SK-N-SH treated with all-trans-retinoic acid at 6 μM for 48 hours (cell line): Measurements from ENCODE around the gene RIC8B.

Experiments
- ATAC-seq: fragments of 200-7000 bp; cut with Tn5 transposase; 3 replicates; pipeline ENCODE4 v1.9.1; 2020; ENCODE audit warnings: mild to moderate bottlenecking, moderate library complexity
- ARNTL ChIP-seq: fragments of 450-650 bp; formaldehyde crosslinking; IDR thresholded peaks from 2 replicates; pipeline ENCODE4 v1.5.0; 2020; ENCODE audit warnings: low read depth, mild to moderate bottlenecking, moderate library complexity, borderline replicate concordance
- BACH2 ChIP-seq: fragments of 250-450 bp; sonication (Bioruptor Pico); IDR thresholded peaks from 2 replicates; pipeline ENCODE4 v1.9.0; 2021; ENCODE audit warnings: mild to moderate bottlenecking, borderline replicate concordance
- CSDC2 ChIP-seq: fragments of 250-450 bp; sonication (Bioruptor Pico); IDR thresholded peaks from 2 replicates; pipeline ENCODE4 v1.5.0; 2020; ENCODE audit warnings: mild to moderate bottlenecking, moderate library complexity
- ESRRG ChIP-seq: fragments of 250-450 bp; sonication (Bioruptor Pico); IDR thresholded peaks from 2 replicates; pipeline ENCODE4 v1.6.1; 2021; ENCODE audit warnings: mild to moderate bottlenecking
- GLIS3 ChIP-seq: fragments of 250-450 bp; sonication (Bioruptor Pico); IDR thresholded peaks from 2 replicates; pipeline ENCODE4 v1.5.0; 2020; ENCODE audit warnings: mild to moderate bottlenecking, moderate library complexity
- ISL1 ChIP-seq: fragments of 250-450 bp; sonication (Bioruptor Pico); IDR thresholded peaks from 2 replicates; pipeline ENCODE4 v2.1.2; 2022; ENCODE audit warnings: mild to moderate bottlenecking, moderate library complexity
- OSR1 ChIP-seq: fragments of 250-450 bp; sonication (Bioruptor Pico); IDR thresholded peaks from 2 replicates; pipeline ENCODE4 v1.8.0; 2022; ENCODE audit warnings: moderate library complexity, mild to moderate bottlenecking, inconsistent platforms
- PPARA ChIP-seq: fragments of 250-450 bp; sonication (Bioruptor Pico); IDR thresholded peaks from 2 replicates; pipeline ENCODE4 v1.5.0; 2020; ENCODE audit warnings: mild to moderate bottlenecking, borderline replicate concordance
- RARB ChIP-seq: fragments of 250-450 bp; sonication (Bioruptor Pico); IDR thresholded peaks from 2 replicates; pipeline ENCODE4 v1.8.0; 2021; ENCODE audit warnings: mild to moderate bottlenecking, moderate library complexity
- SNAI2 ChIP-seq: fragments of 250-450 bp; sonication (Bioruptor Pico); IDR thresholded peaks from 2 replicates; pipeline ENCODE4 v1.5.0; 2020; ENCODE audit warnings: mild to moderate bottlenecking, moderate library complexity
- TOX ChIP-seq: fragments of 250-450 bp; sonication (Bioruptor Pico); IDR thresholded peaks from 2 replicates; pipeline ENCODE4 v1.8.0; 2021; ENCODE audit warnings: mild to moderate bottlenecking, moderate library complexity, borderline replicate concordance
- ZC3H10 ChIP-seq: fragments of 250-450 bp; sonication (Bioruptor Pico); IDR thresholded peaks from 2 replicates; pipeline ENCODE4 v1.5.1; 2021; ENCODE audit warnings: mild to moderate bottlenecking, moderate library complexity
- ZNF565 ChIP-seq: fragments of 450-650 bp; formaldehyde crosslinking; conservative IDR thresholded peaks from 2 replicates; pipeline ENCODE4 v1.5.0; 2020; ENCODE audit warnings: low read depth, mild to moderate bottlenecking, moderate library complexity
- ZNF8 ChIP-seq: fragments of 450-650 bp; formaldehyde crosslinking; IDR thresholded peaks from 2 replicates; pipeline ENCODE4 v1.5.0; 2020; ENCODE audit warnings: mild to moderate bottlenecking, moderate library complexity
- TF ChIP-seq, protein P1 (sequence below): fragments of 250-450 bp; sonication (Bioruptor Pico); IDR thresholded peaks from 2 replicates; pipeline ENCODE4 v1.8.0; 2021; ENCODE audit warnings: low read depth, mild to moderate bottlenecking, moderate library complexity, borderline replicate concordance
- TF ChIP-seq, protein P2 (sequence below): fragments of 250-450 bp; sonication (Bioruptor Pico); IDR thresholded peaks from 2 replicates; pipeline ENCODE4 v1.8.0; 2020; ENCODE audit warnings: mild to moderate bottlenecking, moderate library complexity, borderline replicate concordance
- TF ChIP-seq, protein P3 (sequence below): fragments of 250-450 bp; sonication (Bioruptor Pico); IDR thresholded peaks from 2 replicates; pipeline ENCODE4 v1.5.0; 2020; ENCODE audit warnings: mild to moderate bottlenecking, moderate library complexity
- TF ChIP-seq, protein P4 (sequence below): fragments of 250-450 bp; sonication (Bioruptor Pico); IDR thresholded peaks from 2 replicates; pipeline ENCODE4 v1.5.1; 2020; ENCODE audit warnings: low read depth, mild to moderate bottlenecking, moderate library complexity
- TF ChIP-seq, protein P5 (sequence below): fragments of 250-450 bp; sonication (Bioruptor Pico); IDR thresholded peaks from 2 replicates; pipeline ENCODE4 v1.5.1; 2021; ENCODE audit warnings: mild to moderate bottlenecking, moderate library complexity

Gene RIC8B

DNA sequence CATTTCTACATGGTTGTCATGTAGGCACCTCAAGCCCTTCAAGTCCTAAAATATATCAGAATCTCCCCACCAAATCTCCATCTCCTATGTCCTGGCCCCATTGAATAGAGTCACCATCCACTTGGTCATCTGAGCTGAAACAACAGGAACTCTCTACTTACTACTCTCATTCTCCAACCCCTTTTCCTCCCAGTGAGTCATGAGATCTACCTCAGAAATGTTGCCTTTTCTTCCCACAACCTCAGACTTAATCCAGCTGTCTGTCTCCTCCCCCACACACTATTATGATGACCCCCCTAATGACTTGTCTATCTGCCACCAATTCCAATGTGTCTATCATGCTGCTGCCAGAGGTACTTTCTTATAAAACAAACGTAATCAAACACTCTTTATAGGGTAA is 108.9 kb downstream of the RIC8B start (continued):
- TF ChIP-seq, protein P1, sequence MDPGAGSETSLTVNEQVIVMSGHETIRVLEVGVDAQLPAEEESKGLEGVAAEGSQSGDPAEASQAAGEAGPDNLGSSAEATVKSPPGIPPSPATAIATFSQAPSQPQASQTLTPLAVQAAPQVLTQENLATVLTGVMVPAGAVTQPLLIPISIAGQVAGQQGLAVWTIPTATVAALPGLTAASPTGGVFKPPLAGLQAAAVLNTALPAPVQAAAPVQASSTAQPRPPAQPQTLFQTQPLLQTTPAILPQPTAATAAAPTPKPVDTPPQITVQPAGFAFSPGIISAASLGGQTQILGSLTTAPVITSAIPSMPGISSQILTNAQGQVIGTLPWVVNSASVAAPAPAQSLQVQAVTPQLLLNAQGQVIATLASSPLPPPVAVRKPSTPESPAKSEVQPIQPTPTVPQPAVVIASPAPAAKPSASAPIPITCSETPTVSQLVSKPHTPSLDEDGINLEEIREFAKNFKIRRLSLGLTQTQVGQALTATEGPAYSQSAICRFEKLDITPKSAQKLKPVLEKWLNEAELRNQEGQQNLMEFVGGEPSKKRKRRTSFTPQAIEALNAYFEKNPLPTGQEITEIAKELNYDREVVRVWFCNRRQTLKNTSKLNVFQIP (CRISPR knock-in tag), result no peak

DNA sequence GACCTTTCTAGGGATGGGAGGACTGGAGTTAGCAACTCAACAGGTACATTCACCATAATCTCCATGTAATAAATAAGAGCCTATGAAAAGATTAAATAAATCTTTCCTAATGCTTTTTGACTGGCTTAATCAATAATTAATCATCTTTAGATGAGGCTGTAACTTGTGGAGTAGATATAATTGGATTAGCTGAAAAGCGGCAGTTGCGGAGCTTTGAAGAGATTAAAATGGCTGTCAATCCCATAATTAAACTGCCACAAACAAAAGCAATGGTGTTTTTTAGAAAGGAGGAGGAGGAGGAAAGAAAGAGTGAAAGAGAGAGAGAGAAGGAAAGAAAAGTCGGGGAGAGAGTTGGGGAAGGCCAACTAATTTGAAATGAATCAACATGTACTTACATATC is 110.5 kb downstream of the RIC8B start:
- TF ChIP-seq RARB (no peak), PPARA (CRISPR knock-in tag) (no peak), ARNTL (no peak), ZNF565 (CRISPR knock-in tag) (no peak), CSDC2 (CRISPR knock-in tag) (no peak), TOX (CRISPR knock-in tag) (no peak), ESRRG (CRISPR knock-in tag) (no peak), ISL1 (CRISPR knock-in tag) (no peak)
- TF ChIP-seq, protein P2, sequence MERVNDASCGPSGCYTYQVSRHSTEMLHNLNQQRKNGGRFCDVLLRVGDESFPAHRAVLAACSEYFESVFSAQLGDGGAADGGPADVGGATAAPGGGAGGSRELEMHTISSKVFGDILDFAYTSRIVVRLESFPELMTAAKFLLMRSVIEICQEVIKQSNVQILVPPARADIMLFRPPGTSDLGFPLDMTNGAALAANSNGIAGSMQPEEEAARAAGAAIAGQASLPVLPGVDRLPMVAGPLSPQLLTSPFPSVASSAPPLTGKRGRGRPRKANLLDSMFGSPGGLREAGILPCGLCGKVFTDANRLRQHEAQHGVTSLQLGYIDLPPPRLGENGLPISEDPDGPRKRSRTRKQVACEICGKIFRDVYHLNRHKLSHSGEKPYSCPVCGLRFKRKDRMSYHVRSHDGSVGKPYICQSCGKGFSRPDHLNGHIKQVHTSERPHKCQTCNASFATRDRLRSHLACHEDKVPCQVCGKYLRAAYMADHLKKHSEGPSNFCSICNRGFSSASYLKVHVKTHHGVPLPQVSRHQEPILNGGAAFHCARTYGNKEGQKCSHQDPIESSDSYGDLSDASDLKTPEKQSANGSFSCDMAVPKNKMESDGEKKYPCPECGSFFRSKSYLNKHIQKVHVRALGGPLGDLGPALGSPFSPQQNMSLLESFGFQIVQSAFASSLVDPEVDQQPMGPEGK, result no peak
- TF ChIP-seq, protein P3, sequence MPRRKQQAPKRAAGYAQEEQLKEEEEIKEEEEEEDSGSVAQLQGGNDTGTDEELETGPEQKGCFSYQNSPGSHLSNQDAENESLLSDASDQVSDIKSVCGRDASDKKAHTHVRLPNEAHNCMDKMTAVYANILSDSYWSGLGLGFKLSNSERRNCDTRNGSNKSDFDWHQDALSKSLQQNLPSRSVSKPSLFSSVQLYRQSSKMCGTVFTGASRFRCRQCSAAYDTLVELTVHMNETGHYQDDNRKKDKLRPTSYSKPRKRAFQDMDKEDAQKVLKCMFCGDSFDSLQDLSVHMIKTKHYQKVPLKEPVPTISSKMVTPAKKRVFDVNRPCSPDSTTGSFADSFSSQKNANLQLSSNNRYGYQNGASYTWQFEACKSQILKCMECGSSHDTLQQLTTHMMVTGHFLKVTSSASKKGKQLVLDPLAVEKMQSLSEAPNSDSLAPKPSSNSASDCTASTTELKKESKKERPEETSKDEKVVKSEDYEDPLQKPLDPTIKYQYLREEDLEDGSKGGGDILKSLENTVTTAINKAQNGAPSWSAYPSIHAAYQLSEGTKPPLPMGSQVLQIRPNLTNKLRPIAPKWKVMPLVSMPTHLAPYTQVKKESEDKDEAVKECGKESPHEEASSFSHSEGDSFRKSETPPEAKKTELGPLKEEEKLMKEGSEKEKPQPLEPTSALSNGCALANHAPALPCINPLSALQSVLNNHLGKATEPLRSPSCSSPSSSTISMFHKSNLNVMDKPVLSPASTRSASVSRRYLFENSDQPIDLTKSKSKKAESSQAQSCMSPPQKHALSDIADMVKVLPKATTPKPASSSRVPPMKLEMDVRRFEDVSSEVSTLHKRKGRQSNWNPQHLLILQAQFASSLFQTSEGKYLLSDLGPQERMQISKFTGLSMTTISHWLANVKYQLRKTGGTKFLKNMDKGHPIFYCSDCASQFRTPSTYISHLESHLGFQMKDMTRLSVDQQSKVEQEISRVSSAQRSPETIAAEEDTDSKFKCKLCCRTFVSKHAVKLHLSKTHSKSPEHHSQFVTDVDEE (CRISPR knock-in tag), result no peak
- TF ChIP-seq, protein P4, sequence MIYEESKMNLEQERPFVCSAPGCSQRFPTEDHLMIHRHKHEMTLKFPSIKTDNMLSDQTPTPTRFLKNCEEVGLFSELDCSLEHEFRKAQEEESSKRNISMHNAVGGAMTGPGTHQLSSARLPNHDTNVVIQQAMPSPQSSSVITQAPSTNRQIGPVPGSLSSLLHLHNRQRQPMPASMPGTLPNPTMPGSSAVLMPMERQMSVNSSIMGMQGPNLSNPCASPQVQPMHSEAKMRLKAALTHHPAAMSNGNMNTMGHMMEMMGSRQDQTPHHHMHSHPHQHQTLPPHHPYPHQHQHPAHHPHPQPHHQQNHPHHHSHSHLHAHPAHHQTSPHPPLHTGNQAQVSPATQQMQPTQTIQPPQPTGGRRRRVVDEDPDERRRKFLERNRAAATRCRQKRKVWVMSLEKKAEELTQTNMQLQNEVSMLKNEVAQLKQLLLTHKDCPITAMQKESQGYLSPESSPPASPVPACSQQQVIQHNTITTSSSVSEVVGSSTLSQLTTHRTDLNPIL (CRISPR knock-in tag), result no peak
- ATAC-seq, result no peak

DNA sequence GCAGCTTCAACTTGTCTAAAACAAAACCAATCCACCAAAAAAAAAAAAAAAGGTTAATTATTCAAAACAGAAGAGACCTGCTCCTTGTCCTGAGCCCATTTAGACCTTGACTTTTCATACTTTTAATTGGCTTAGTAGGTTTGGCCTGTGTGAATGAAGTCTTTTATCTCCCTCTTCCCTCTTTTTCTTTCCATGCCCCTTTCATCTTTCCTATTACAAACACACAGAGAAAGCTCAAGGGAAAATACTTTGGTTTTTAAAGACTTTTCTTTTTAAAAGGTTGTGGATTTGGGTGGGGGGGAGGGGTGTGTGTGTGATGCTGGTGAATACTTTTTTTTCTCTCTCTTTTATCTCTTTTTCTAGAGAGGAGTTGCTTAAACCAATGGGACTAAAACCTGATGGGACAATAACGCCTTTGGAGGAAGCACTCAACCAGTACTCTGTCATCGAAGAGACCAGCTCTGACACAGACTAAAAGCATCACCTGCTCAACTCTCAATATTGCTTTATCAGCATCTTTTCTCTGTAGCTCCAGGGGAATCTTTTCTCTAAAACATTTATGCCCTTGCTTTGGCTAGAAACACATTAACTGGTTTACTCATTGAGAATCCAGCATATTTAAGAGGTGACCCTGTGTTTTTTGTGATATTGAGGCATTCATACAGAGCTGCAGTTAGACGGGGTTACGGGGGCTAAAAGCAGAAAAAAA is 111.2 kb downstream of the RIC8B start:
- ATAC-seq, result no peak
- TF ChIP-seq, protein P5, sequence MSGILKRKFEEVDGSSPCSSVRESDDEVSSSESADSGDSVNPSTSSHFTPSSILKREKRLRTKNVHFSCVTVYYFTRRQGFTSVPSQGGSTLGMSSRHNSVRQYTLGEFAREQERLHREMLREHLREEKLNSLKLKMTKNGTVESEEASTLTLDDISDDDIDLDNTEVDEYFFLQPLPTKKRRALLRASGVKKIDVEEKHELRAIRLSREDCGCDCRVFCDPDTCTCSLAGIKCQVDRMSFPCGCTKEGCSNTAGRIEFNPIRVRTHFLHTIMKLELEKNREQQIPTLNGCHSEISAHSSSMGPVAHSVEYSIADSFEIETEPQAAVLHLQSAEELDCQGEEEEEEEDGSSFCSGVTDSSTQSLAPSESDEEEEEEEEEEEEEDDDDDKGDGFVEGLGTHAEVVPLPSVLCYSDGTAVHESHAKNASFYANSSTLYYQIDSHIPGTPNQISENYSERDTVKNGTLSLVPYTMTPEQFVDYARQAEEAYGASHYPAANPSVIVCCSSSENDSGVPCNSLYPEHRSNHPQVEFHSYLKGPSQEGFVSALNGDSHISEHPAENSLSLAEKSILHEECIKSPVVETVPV (CRISPR knock-in tag), result no peak
- TF ChIP-seq, protein P3 (CRISPR knock-in tag), result no peak
- no peak for TF ChIP-seq CSDC2 (CRISPR knock-in tag)
- TF ChIP-seq OSR1 (CRISPR knock-in tag), result no peak
- no peak for TF ChIP-seq BACH2 (CRISPR knock-in tag)
- TF ChIP-seq, protein P4 (CRISPR knock-in tag), result no peak
- no peak for TF ChIP-seq TOX (CRISPR knock-in tag)
- TF ChIP-seq GLIS3 (CRISPR knock-in tag), result no peak
- TF ChIP-seq ZNF8 (CRISPR knock-in tag), result no peak
- no peak for TF ChIP-seq ZC3H10 (CRISPR knock-in tag)
- TF ChIP-seq ARNTL, result no peak
- TF ChIP-seq RARB, result no peak
- no peak for TF ChIP-seq SNAI2 (CRISPR knock-in tag)
- TF ChIP-seq, protein P2, result no peak
- TF ChIP-seq, protein P1 (CRISPR knock-in tag), result no peak
